A673 (cell line): ENCODE results near the gene SEL1L3.

ENCODE experiments used
- EZH2 ChIP-seq: fragments of 200-600 bp; sonication (generic); IDR thresholded peaks from 2 replicates; pipeline ENCODE4 v1.6.1; 2017; ENCODE audit warnings: borderline replicate concordance, low read depth, mild to moderate bottlenecking, mixed read lengths, antibody characterized with exemption, low read length; ENCODE audit not compliant: poor library complexity, severe bottlenecking
- TF ChIP-seq, protein P1 (sequence below): fragments of 300-800, 200-600 bp; sonication (generic); conservative IDR thresholded peaks from 2 replicates; pipeline ENCODE4 v1.5.1; 2017; ENCODE audit warnings: low read depth, mild to moderate bottlenecking, antibody characterized with exemption, low read length, moderate library complexity, mixed read lengths

DNA sequence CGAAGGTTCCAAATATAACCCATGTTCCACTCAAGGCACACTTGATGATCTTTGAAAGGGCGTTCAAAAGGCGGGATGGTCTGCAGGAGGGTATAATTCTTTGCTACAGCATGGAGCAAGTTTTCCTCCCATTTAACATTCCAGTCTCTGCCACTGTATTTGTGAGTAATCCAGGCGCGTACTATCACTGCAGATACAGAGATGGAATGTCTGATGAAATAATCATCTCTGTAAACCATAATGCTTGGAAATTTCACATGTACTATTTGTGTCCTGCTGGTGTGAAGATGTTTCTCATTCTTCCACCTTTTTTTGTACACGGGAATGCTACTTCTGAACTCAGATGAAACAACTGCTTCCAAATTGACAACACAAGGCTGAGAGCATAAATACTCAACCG lies 15.5 kb downstream of the SEL1L3 start:
- TF ChIP-seq, protein P1, sequence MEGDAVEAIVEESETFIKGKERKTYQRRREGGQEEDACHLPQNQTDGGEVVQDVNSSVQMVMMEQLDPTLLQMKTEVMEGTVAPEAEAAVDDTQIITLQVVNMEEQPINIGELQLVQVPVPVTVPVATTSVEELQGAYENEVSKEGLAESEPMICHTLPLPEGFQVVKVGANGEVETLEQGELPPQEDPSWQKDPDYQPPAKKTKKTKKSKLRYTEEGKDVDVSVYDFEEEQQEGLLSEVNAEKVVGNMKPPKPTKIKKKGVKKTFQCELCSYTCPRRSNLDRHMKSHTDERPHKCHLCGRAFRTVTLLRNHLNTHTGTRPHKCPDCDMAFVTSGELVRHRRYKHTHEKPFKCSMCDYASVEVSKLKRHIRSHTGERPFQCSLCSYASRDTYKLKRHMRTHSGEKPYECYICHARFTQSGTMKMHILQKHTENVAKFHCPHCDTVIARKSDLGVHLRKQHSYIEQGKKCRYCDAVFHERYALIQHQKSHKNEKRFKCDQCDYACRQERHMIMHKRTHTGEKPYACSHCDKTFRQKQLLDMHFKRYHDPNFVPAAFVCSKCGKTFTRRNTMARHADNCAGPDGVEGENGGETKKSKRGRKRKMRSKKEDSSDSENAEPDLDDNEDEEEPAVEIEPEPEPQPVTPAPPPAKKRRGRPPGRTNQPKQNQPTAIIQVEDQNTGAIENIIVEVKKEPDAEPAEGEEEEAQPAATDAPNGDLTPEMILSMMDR: no peak
- no peak for TF ChIP-seq EZH2
